Measurements from ENCODE around the gene RHOF.

Gene RHOF

DNA sequence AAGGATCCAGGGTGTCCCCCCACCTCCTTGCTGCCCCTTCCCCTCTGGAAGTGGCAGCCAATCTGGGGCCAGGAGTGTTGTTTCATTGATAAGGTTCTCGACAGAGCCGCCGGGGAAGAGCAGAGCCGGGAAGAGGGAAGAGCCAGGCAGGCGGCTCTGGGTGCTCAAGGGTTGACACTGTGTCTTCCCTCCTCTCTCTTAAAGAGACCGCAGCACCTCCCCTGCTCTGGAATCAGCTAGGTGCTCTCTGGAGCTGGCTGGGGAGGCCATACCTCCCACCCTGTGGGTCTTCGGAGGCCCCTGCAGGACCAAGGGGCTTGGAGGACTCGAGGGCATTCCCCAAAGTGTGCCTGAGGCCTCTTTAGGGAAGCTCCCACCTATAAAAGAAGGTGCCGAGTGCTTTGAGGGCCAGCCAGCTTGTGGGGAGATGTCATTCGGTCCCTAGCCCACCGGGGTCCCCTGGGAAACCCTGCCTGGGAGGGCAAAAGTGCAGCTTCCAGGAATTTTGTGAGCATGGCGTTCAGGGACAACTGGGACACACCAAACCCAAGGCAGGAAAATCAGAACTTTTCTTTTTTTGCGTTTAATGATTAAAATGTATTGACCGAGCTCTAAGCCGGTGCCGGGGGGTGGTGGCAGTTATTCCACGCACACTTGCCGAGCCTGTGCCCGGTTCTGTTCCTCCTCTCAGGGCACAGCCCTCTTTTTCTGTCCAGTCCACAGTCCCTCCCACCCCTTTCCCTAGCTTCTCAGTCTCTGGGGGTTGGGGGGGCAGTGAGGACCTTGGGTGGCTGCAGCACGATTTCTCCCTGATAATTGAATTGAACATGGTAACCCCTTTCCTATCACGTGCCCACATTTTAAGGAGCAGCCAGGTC is 13.3 kb upstream of the RHOF start:
- no peak for TF ChIP-seq PAX5 (IDR thresholded peaks at IDR 0.05; ENCODE audit: insufficient read depth, low read length, severe bottlenecking)
- TF ChIP-seq TAF1 (IDR thresholded peaks at IDR 0.05; ENCODE audit: low read depth, low read length), result no peak
- no peak for TF ChIP-seq POU2F2 (IDR thresholded peaks at IDR 0.05; ENCODE audit: low read depth, low read length)
- no peak for TF ChIP-seq POLR2A (IDR thresholded peaks at IDR 0.05; ENCODE audit: low read depth, low read length)
- TF ChIP-seq SPI1 (IDR thresholded peaks at IDR 0.05; ENCODE audit: low read depth, low read length), result no peak
- TF ChIP-seq POLR2AphosphoS5 (IDR thresholded peaks at IDR 0.05; ENCODE audit: low read depth, low read length), result no peak
- FAIRE-seq (no peak), DNase-seq (ENCODE audit: insufficient read length, low spot score) (no peak)

DNA sequence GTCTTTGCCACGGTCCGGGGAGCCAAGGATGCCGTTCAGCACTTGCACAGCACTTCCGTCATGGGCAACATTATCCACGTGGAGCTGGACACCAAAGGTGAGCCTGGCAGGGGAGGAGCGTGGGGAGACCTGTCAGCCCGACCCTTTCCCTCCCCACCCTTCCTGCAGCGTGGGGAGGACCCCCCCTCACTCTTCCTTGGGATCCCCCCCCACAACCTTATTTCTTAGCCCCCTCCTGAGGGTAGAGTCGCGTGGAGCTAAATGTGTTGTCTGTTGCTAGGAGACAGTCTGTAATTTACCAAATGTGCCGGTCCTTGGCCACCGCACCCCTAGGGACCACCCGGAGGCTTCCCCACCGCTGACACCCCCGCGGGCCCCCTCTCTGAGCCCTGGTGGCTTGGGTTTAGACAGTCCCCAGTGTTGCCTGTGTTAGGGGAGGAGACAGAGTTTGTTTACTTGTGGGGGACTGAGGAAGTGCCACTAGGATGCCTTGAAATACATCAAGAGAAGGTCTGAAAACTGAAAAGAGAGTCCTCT is 12.6 kb upstream of the RHOF start:
- FAIRE-seq (no peak), DNase-seq (ENCODE audit: insufficient read length, low spot score) (no peak)
- TF ChIP-seq SPI1 (IDR thresholded peaks at IDR 0.05; ENCODE audit: low read depth, low read length) (peak; percentile 42; the same call in 1 of the 2 replicates), POU2F2 (IDR thresholded peaks at IDR 0.05; ENCODE audit: low read depth, low read length) (no peak)

DNA sequence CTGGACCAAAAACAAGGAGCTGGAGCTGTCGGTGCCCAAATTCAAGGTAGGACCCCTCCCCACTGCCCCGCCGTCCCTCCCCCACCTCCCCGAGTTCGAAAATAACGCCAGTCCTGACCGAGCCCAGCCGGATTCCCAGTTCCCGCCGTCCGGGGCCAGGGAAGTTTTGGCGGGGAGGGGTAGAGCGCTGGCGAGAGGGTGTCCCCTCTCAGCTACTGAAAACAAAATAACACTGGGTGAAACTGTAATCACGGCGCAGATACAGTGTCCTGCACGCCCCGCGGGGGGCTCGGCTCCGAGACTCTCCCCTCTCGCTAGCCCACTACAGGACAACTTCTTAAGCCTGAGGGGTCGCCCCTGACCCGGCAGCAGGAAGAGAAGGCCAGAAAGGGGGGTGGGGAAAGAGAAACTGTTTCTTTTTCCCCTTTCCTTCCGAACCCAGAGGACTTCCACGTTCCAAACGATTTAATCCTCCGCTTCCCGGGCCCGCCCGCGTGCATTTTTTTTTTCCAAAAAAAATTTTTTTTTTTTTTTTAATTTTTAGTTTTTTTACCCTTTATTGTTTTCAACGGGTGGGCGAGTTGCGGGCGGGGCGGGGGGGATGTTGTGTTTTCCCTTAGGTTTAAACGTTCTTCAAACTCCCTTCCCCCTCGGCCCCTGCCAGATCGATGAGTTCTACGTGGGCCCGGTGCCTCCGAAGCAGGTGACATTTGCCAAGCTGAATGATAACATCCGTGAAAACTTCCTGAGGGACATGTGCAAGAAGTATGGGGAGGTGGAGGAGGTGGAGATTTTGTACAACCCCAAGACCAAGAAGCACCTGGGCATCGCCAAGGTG is 11.9 kb upstream of the RHOF start:
- peak; percentile 79 for FAIRE-seq
- TF ChIP-seq POU2F2 (IDR thresholded peaks at IDR 0.05; ENCODE audit: low read depth, low read length) (no peak), PAX5 (IDR thresholded peaks at IDR 0.05; ENCODE audit: insufficient read depth, low read length, severe bottlenecking) (no peak), TAF1 (IDR thresholded peaks at IDR 0.05; ENCODE audit: low read depth, low read length) (no peak), POLR2A (IDR thresholded peaks at IDR 0.05; ENCODE audit: low read depth, low read length) (no peak), SPI1 (IDR thresholded peaks at IDR 0.05; ENCODE audit: low read depth, low read length) (no peak), POLR2AphosphoS5 (IDR thresholded peaks at IDR 0.05; ENCODE audit: low read depth, low read length) (no peak)
- DNase-seq (ENCODE audit: insufficient read length, low spot score), result no peak

DNA sequence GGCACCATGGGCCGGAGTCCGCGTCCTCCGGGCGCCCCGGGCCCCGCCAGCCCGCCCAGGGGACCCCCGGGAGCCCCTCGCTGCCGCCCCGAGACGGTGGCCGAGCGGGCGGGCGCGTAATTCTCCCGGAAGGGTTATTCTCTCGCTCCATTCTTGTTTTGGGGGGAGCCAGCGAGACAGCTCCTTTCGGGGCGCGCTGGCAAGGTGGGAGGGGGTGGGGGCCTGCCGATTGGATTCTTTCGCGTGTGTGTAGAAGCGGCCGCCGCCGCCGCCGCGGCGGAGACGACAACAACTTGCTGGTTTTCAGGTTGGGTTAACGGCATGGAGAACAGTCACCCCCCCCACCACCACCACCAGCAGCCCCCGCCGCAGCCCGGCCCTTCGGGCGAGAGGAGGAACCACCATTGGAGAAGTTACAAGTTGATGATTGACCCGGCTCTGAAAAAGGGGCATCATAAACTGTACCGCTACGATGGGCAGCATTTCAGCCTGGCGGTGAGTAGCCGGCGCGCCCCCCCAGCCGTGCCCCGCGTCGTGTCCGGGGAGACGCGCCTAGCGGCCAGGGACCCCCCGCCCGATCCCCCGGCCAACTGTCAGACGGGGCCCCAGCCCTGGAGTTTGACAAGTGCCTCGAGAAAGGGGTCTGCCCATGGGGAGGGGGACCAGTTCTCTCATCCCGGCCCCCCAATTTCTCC is 11.1 kb upstream of the RHOF start:
- no peak for DNase-seq (ENCODE audit: insufficient read length, low spot score)
- FAIRE-seq, result peak; percentile 50
- TF ChIP-seq TAF1 (IDR thresholded peaks at IDR 0.05; ENCODE audit: low read depth, low read length) (no peak), PAX5 (IDR thresholded peaks at IDR 0.05; ENCODE audit: insufficient read depth, low read length, severe bottlenecking) (no peak)

DNA sequence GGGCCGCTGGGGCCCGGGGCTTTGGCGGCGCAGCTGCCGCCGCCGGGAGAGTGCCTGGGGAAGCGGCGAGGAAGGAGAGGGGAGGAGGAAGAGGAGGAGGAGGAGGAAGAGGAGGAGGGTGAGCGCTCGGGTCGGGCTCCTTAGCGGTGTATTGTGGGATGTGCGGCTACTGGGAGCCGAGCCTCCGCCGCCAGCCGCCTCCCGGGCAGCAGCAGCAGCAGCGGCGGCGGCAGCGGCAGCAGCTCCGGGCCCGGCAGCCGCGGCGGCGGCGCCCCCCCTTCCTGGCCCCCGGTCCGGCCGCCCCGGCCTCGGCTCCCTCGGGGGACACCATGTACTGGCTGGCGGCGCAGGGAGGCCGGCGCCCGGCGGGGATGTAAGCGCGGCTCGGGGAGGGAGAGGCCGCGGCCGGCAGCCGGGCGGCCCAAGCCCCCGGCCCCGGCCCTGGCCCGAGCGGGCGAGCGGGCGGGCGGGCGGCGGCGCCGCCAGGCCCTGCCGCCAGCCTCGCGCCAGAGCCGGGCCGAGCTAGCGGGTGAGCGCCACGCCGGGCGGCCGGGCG is 10.5 kb upstream of the RHOF start, which contains the start of gene SETD1B:
SETD1B (plus strand) TSS at position 149 of the 556 bp plus-strand sequence. CDS start 729 bp downstream, outside the sequence.
- peak; percentile 47 for FAIRE-seq
- TF ChIP-seq POLR2A (IDR thresholded peaks at IDR 0.05; ENCODE audit: low read depth, low read length), result no peak
- no peak for DNase-seq (ENCODE audit: insufficient read length, low spot score)

DNA sequence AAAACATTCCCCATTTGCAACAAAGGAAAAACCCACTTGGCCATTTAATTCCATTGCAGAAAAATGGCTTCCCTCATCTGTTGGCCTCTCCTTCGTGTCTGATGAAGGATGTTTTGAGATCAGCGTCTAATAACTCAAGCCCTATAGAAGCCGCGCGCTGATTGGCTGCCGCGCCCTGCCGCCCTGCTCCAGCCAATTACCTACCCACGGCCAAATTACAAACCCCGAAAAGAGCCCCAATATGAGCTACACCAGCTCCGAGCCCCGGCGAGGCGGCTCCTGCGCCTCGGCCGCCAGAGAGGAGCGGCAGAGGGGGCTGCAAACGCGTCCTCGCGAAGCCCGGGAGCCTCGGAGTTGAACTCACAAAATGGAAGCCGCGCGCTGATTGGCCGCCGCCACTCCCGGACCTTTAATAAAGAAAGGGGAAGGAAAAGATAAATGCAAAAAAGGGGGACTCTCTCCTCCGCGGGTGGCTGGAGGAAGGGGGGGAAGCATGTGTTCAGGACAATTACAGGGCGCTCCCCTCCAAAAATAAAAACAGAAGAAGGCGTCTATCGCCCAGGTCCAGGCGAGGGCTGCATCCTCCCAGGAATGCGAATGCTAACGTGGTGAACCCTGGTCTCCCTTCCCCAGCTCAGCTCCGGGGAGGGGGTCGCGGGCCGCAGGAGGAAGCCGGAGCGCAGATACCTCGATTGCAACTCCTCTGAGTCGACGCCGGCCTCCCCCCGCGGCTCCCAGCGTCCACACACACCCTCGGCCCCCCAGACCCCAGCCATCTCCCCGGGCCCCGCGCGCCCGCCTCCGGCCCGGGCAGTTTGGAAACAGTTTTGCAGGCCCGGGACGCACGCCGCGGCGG is 9.6 kb upstream of the RHOF start:
- FAIRE-seq (peak; percentile 88), DNase-seq (ENCODE audit: insufficient read length, low spot score) (peak; percentile 77)
- TF ChIP-seq POLR2AphosphoS5 (IDR thresholded peaks at IDR 0.05; ENCODE audit: low read depth, low read length), result peak; percentile 98
- TF ChIP-seq SPI1 (IDR thresholded peaks at IDR 0.05; ENCODE audit: low read depth, low read length), result no peak
- no peak for TF ChIP-seq PAX5 (IDR thresholded peaks at IDR 0.05; ENCODE audit: insufficient read depth, low read length, severe bottlenecking)
- peak; percentile 59 for TF ChIP-seq POU2F2 (IDR thresholded peaks at IDR 0.05; ENCODE audit: low read depth, low read length)
- peak; percentile 95 for TF ChIP-seq TAF1 (IDR thresholded peaks at IDR 0.05; ENCODE audit: low read depth, low read length)
- TF ChIP-seq POLR2A (IDR thresholded peaks at IDR 0.05; ENCODE audit: low read depth, low read length), result peak; percentile 97

DNA sequence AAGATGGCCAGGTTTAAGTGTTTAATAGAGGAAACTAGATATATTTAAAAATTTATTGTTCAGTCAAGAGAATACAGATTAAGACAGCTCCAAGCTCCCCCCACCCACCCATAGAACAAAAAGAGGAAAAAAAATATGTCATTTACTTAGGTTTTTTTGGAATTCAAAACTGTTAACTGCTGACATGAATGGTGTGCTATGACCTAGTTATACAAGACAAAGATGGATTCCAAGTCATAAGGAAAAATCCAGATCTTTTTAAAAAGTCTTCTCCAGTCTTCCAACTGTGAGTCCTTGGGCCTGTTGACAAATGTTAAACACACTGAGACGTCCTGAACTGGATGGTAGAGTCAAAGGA is 9.0 kb upstream of the RHOF start:
- DNase-seq (ENCODE audit: insufficient read length, low spot score), result no peak
- TF ChIP-seq TAF1 (IDR thresholded peaks at IDR 0.05; ENCODE audit: low read depth, low read length) (no peak), PAX5 (IDR thresholded peaks at IDR 0.05; ENCODE audit: insufficient read depth, low read length, severe bottlenecking) (no peak), POLR2AphosphoS5 (IDR thresholded peaks at IDR 0.05; ENCODE audit: low read depth, low read length) (no peak), SPI1 (IDR thresholded peaks at IDR 0.05; ENCODE audit: low read depth, low read length) (no peak), POU2F2 (IDR thresholded peaks at IDR 0.05; ENCODE audit: low read depth, low read length) (no peak), POLR2A (IDR thresholded peaks at IDR 0.05; ENCODE audit: low read depth, low read length) (no peak)
- FAIRE-seq, result no peak

DNA sequence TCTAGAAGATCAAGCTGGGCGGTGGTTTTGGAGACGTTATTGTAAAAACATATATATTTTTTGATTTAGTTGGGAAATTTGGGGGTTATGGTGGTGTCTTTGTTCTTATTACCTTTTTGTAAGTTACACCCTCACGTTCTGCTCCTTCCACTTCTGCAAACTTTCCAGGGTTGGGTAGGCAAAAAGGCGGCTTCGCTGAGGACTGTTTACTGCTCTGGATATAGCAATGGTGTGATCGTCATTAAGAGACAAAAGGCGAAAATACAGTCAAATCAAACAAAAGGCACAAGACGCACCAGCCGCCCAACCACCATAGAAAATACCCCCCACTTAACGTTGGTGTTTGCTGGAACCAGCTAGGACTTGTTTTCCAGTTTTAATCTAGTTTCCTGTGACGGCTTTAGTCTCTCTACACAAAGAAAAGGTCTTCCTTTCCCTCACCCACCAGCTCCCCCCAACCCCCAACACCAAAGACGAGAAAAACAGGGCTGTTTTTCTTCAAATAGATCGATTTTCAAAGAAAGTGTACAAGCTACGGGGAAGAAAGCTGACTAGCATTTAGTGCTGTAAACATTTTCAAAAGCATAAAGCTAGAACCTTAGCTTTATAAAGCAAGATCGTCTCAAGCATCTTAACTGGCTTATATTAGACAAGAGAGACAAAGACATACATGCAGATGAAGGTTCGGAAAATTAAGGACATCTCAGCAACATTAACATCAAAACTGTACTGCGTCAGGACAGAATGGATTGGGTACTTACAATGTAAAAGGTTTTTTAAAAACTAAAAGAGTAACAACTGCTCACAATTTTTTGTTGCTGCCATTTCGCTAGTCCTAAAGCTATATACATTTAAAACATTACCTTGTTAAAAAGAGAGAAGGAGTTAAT is 8.4 kb upstream of the RHOF start:
- peak; percentile 64 for FAIRE-seq
- 0 out of 2 replicates have a peak, but pooled peaks have one; percentile 17 for TF ChIP-seq POLR2AphosphoS5 (IDR thresholded peaks at IDR 0.05; ENCODE audit: low read depth, low read length)
- no peak for TF ChIP-seq POLR2A (IDR thresholded peaks at IDR 0.05; ENCODE audit: low read depth, low read length)
- no peak for TF ChIP-seq PAX5 (IDR thresholded peaks at IDR 0.05; ENCODE audit: insufficient read depth, low read length, severe bottlenecking)
- no peak for TF ChIP-seq POU2F2 (IDR thresholded peaks at IDR 0.05; ENCODE audit: low read depth, low read length)
- TF ChIP-seq SPI1 (IDR thresholded peaks at IDR 0.05; ENCODE audit: low read depth, low read length), result 0 out of 2 replicates have a peak, but pooled peaks have one; percentile 9
- DNase-seq (ENCODE audit: insufficient read length, low spot score), result no peak
